ENCODE data around the gene LIPG.

DNA sequence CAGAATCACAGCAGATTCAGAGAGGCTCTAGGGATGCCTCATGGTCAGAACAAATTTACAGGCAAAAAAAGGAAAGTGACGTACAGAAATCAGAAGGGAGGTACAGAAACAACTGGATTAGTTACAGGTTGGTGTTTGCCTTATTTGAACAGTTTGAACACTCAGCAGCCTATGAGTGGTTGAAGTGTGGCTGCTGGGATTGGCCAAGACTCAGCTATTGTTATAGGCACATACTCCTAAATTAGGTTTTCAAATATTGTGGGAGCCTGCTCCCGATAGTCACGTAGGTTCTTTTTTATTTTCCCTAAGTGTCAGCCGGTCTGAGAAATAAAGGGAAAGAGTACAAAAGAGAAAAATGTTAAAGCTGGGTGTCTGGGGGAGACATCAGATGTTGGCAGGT lies 8.9 kb upstream of the LIPG start:
- TF ChIP-seq, protein P1, sequence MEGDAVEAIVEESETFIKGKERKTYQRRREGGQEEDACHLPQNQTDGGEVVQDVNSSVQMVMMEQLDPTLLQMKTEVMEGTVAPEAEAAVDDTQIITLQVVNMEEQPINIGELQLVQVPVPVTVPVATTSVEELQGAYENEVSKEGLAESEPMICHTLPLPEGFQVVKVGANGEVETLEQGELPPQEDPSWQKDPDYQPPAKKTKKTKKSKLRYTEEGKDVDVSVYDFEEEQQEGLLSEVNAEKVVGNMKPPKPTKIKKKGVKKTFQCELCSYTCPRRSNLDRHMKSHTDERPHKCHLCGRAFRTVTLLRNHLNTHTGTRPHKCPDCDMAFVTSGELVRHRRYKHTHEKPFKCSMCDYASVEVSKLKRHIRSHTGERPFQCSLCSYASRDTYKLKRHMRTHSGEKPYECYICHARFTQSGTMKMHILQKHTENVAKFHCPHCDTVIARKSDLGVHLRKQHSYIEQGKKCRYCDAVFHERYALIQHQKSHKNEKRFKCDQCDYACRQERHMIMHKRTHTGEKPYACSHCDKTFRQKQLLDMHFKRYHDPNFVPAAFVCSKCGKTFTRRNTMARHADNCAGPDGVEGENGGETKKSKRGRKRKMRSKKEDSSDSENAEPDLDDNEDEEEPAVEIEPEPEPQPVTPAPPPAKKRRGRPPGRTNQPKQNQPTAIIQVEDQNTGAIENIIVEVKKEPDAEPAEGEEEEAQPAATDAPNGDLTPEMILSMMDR (IDR thresholded peaks at IDR 0.05; ENCODE audit: poor library complexity) = no peak
- TF ChIP-seq EZH2 (IDR thresholded peaks at IDR 0.05; ENCODE audit: borderline replicate concordance) = no peak
- no peak for TF ChIP-seq EZH2phosphoT487 (IDR thresholded peaks at IDR 0.05; ENCODE audit: low read depth, severe bottlenecking, unreplicated experiment)
